CD14-positive monocyte (primary cell): ENCODE measurements around the gene MPV17L2. TPM values are rescaled to one million over a fixed set of nuclear protein-coding genes. Genes with fewer than 3 reads are reported as not detected.

Source experiments
- DNase-seq, 3 donors: peaks; one replicate each; pipeline ENCODE4 v3.0.0-alpha.2; 2011 to 2022
- H2AFZ ChIP-seq: 2 replicates; pipeline ENCODE4 v1.6.0; 2012; ENCODE audit warnings: mild to moderate bottlenecking, low read depth, low read length, inconsistent platforms; ENCODE audit not compliant: insufficient read depth, poor library complexity, severe bottlenecking
- H3K27ac ChIP-seq, 2 donors: 1 replicate in 1 of 2; 2 replicates in 1 of 2; pipeline ENCODE4 v1.5.1; 2012 to 2013; ENCODE audit warnings: low read length in 2 of 2, control low read depth in 1 of 2, inconsistent platforms in 1 of 2, low read depth in 1 of 2, mild to moderate bottlenecking in 1 of 2
- H3K27me3 ChIP-seq, 2 donors: one replicate each; pipeline versions ENCODE4 v1.6.0 to v1.6.1; 2011 to 2013; ENCODE audit warnings: low read length in 2 of 2; ENCODE audit not compliant: control insufficient read depth in 2 of 2, insufficient read depth in 2 of 2
- H3K36me3 ChIP-seq, 2 donors: replicated peaks in 1 of 2; 1 replicate in 1 of 2; 2 replicates in 1 of 2; pipeline versions ENCODE4 v1.5.1 to v1.6.1; 2012 to 2013; ENCODE audit warnings: low read length in 2 of 2, control low read depth in 1 of 2, inconsistent platforms in 1 of 2, mild to moderate bottlenecking in 1 of 2; ENCODE audit not compliant: insufficient read depth in 2 of 2, control insufficient read depth in 1 of 2
- H3K4me1 ChIP-seq, 2 donors: 1 replicate in 1 of 2; 2 replicates in 1 of 2; pipeline versions ENCODE4 v1.5.1 to v1.6.1; 2012 to 2013; ENCODE audit warnings: low read length in 2 of 2, control low read depth in 1 of 2, inconsistent platforms in 1 of 2, mild to moderate bottlenecking in 1 of 2, moderate library complexity in 1 of 2; ENCODE audit not compliant: insufficient read depth in 2 of 2, control insufficient read depth in 1 of 2
- H3K4me2 ChIP-seq: replicated peaks from 2 replicates; pipeline ENCODE3; 2012; ENCODE audit warnings: low read length, moderate library complexity, mild to moderate bottlenecking; ENCODE audit not compliant: poor library complexity, severe bottlenecking; ENCODE audit errors: extremely low read depth
- H3K4me3 ChIP-seq, 3 experiments: fragments of 200-600 bp in 1 of 3; sonication (generic) in 1 of 3; replicated peaks in 1 of 3; 1 replicate in 2 of 3; 2 replicates in 1 of 3; pipeline ENCODE4 v1.5.1; 2011 to 2013; ENCODE audit warnings: low read length in 3 of 3, mild to moderate bottlenecking in 3 of 3, control low read depth in 2 of 3, low read depth in 2 of 3, inconsistent platforms in 1 of 3, moderate library complexity in 1 of 3
- H3K79me2 ChIP-seq: 2 replicates; pipeline ENCODE4 v1.6.0; 2012; ENCODE audit warnings: mild to moderate bottlenecking, control low read depth, inconsistent platforms, low read length, moderate library complexity; ENCODE audit not compliant: insufficient read depth
- H3K9ac ChIP-seq: 2 replicates; pipeline ENCODE4 v1.6.0; 2017; ENCODE audit warnings: low read length, mild to moderate bottlenecking; ENCODE audit not compliant: insufficient read depth, poor library complexity, severe bottlenecking
- H3K9me3 ChIP-seq, 2 donors: replicated peaks in 1 of 2; 1 replicate in 1 of 2; 2 replicates in 1 of 2; pipeline versions ENCODE4 v1.5.1 to v1.6.1; 2012 to 2013; ENCODE audit warnings: low read length in 2 of 2, control low read depth in 1 of 2; ENCODE audit not compliant: control insufficient read depth in 1 of 2, insufficient read depth in 1 of 2
- H4K20me1 ChIP-seq: 2 replicates; pipeline ENCODE4 v1.6.0; 2012; ENCODE audit warnings: mild to moderate bottlenecking, low read length, control low read depth, moderate library complexity; ENCODE audit not compliant: insufficient read depth
- H3K27ac Mint-ChIP-seq, 7 donors: one replicate each; pipeline ENCODE4 v1.8.0; 2020; ENCODE audit warnings: mild to moderate bottlenecking in 7 of 7, mixed read lengths in 7 of 7, moderate library complexity in 6 of 7, inconsistent platforms in 2 of 7
- H3K27me3 Mint-ChIP-seq, 3 donors: one replicate each; pipeline ENCODE4 v1.8.0; 2021 to 2022; ENCODE audit warnings: low read depth in 3 of 3, mild to moderate bottlenecking in 3 of 3, mixed read lengths in 3 of 3, moderate library complexity in 3 of 3, inconsistent platforms in 1 of 3
- H3K36me3 Mint-ChIP-seq, 2 donors: one replicate each; pipeline ENCODE4 v1.8.0; 2020; ENCODE audit warnings: mixed read lengths in 2 of 2, inconsistent platforms in 1 of 2, mild to moderate bottlenecking in 1 of 2
- H3K4me1 Mint-ChIP-seq: one replicate; pipeline ENCODE4 v1.8.0; 2020; ENCODE audit warnings: mild to moderate bottlenecking, mixed read lengths
- H3K4me3 Mint-ChIP-seq, 2 donors: one replicate each; pipeline ENCODE4 v1.8.0; 2020; ENCODE audit warnings: mild to moderate bottlenecking in 2 of 2, mixed read lengths in 2 of 2, moderate library complexity in 1 of 2
- H3K9me3 Mint-ChIP-seq, 7 donors: one replicate each; pipeline ENCODE4 v1.8.0; 2020 to 2022; ENCODE audit warnings: mixed read lengths in 7 of 7, mild to moderate bottlenecking in 6 of 7, moderate library complexity in 6 of 7, inconsistent platforms in 2 of 7
- CTCF ChIP-seq: fragments of 200-600 bp; IDR thresholded peaks from one replicate; pipeline ENCODE4 v1.8.0; 2022; ENCODE audit warnings: antibody characterized with exemption, mild to moderate bottlenecking
- WGBS: methylation state at CpG from one replicate; pipeline ENCODE4 v1.1.5; 2013; ENCODE audit warnings: missing lambda C conversion rate; ENCODE audit not compliant: insufficient coverage; 5-methylcytosine and 5-hydroxymethylcytosine counted together
- intact Hi-C, 2 donors: fragments of 100-400 bp; cut with micrococcal nuclease; formaldehyde crosslinking; loops; one replicate each; pipeline versions ENCODE4 v1.15.0 to v1.15.1; 2023
- polyA plus RNA-seq, 3 donors: library from polyadenylated mRNA; depleted of rRNA in 1 of 3; unstranded in 2 of 3; stranded (reverse) in 1 of 3; fragments of 300-500 nt in 2 of 3; fragments of >200 nt in 1 of 3; fragmentation: Illumina TruSeq in 2 of 3; gene quantifications; 1 replicate in 2 of 3; 2 replicates in 1 of 3; pipeline ENCODE4 v1.2.3, GENCODE V29; 2012 to 2021

MPV17L2 gene
- polyA plus RNA-seq, 3 donors, result 14.3 to 20.2 (median 15.0) TPM

- no peaks in the 10 kb centered on the region for H4K20me1 ChIP-seq
- Mint-ChIP-seq H3K27me3 (peaks cover 27 to 42% (median 31%) of the 10 kb centered on the region in 3 donors), H3K4me1 (peaks cover 4% of the 10 kb centered on the region), H3K4me3 (no peak overlapping the region), H3K36me3 (no peaks in the 10 kb centered on the region), H3K9me3 (peaks cover 0 to 3% (median 0%) of the 10 kb centered on the region in 7 donors), H3K27ac (no peak overlapping the region)
- H3K9ac ChIP-seq, result no peak overlapping the region
- H3K36me3 ChIP-seq, result no peaks in the 10 kb centered on the region
- DNase-seq, result no peak
- H3K4me2 ChIP-seq, result no peak overlapping the region
- no peak for TF ChIP-seq CTCF
- H3K9me3 ChIP-seq, result no peaks in the 10 kb centered on the region
- no peaks in the 10 kb centered on the region for H3K79me2 ChIP-seq
- 73% methylated on average over 14 of the region's 14 CpGs for WGBS
- H3K27ac ChIP-seq, result no peak overlapping the region
- H3K27me3 ChIP-seq, result peaks cover 0 to 3% of the 10 kb centered on the region in 2 donors
- H3K4me1 ChIP-seq, result no peaks in the 10 kb centered on the region
- H2AFZ ChIP-seq, result no peak overlapping the region
- intact Hi-C loops, result no loop called here
- H3K4me3 ChIP-seq, result no peak overlapping the region
These were observed 18.7 kb downstream of the MPV17L2 start for GRCh38 chr19:18211683-18212082.

DNA sequence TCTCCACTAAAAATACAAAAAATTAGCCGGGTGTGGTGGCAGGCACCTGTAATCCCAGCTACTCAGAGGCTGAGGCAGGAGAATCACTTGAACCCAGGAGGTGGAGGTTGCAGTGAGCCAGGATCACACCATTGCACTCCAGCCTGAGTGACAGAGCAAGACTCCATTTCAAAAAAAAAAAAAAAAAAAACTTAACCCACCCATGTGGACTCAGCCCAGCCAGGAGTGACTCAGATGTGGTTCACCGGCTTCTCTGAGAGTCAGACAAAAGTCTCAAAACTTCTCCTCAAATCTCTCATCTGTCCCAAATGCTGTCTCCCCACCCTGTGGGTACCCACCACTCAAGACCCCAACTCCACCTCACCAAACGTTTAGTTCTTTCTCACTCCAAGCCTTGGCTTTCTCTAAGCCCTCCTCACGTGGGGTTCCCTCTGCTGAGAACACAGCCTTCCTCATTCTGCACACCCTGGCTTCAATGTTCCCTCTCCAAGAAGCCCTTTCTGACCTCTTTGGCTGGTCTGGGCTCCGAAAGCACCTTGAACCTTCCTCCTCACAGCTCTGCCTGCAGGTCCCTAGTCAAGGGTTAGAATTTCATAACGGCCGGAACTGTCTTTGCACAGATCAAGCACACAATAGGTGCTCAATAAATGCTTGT lies 21.9 kb downstream of the MPV17L2 start:
- H3K27me3 ChIP-seq, result peaks cover 0 to 1% of the 10 kb centered on the region in 2 donors
- H3K27me3 Mint-ChIP-seq, result peaks cover 22 to 32% (median 24%) of the 10 kb centered on the region in 3 donors
- H3K9ac ChIP-seq, result no peak overlapping the region
- peak overlapping the region in 1 of 2 donors; percentile 4 for H3K4me3 Mint-ChIP-seq
- no peaks in the 10 kb centered on the region for H3K36me3 ChIP-seq
- H3K9me3 Mint-ChIP-seq, result peaks cover 0 to 6% (median 0%) of the 10 kb centered on the region in 7 donors
- peaks cover 4% of the 10 kb centered on the region for H3K4me1 Mint-ChIP-seq
- H3K9me3 ChIP-seq, result peaks cover 0 to 4% of the 10 kb centered on the region in 2 donors
- H3K4me1 ChIP-seq, result no peaks in the 10 kb centered on the region
- WGBS, result 55% methylated on average over 4 of the region's 7 CpGs
- no peaks in the 10 kb centered on the region for H4K20me1 ChIP-seq
- no peak for TF ChIP-seq CTCF
- H3K79me2 ChIP-seq, result no peaks in the 10 kb centered on the region
- no peak overlapping the region for H3K27ac ChIP-seq
- H3K4me3 ChIP-seq, result no peak overlapping the region
- H3K27ac Mint-ChIP-seq, result peak overlapping the region in 2 of 7 donors; percentile 15 to 44
- intact Hi-C loops, result no loop called here
- H3K4me2 ChIP-seq, result no peak overlapping the region
- no peak overlapping the region for H2AFZ ChIP-seq
- H3K36me3 Mint-ChIP-seq, result no peaks in the 10 kb centered on the region
- DNase-seq, result no peak
